GM18867 (cell line): ENCODE measurements around the gene PRCP.

Experiments
- ATAC-seq: cut with Tn5 transposase; IDR thresholded peaks from one replicate; pipeline ENCODE4 v1.9.1; 2021; ENCODE audit warnings: mild to moderate bottlenecking, moderate library complexity; ENCODE audit not compliant: unreplicated experiment

PRCP gene

GRCh38 chr11:82837650-82838049, 62.6 kb downstream of the PRCP start:
- ATAC-seq: no peak

- no peak for ATAC-seq
Measured at GRCh38 chr11:82832983-82833382, 67.2 kb downstream of the PRCP start.

- ATAC-seq: no peak
Measured at GRCh38 chr11:82831364-82831763, 68.9 kb downstream of the PRCP start.

- ATAC-seq: no peak
Measured at GRCh38 chr11:82830746-82831145, 69.5 kb downstream of the PRCP start.

GRCh38 chr11:82829101-82829500, 71.1 kb downstream of the PRCP start:
- no peak for ATAC-seq

GRCh38 chr11:82828472-82828871, 71.8 kb downstream of the PRCP start:
- no peak for ATAC-seq

GRCh38 chr11:82826526-82826925, 73.7 kb downstream of the PRCP start:
- no peak for ATAC-seq

- ATAC-seq: no peak
Measured at GRCh38 chr11:82823647-82824619, 76.3 kb downstream of the PRCP start.

GRCh38 chr11:82818409-82819043, 81.7 kb downstream of the PRCP start:
- ATAC-seq: no peak

GRCh38 chr11:82815406-82815805, 84.8 kb downstream of the PRCP start:
- no peak for ATAC-seq

- no peak for ATAC-seq
Measured at GRCh38 chr11:82814379-82814778, 85.9 kb downstream of the PRCP start.

GRCh38 chr11:82811369-82811768, 88.9 kb downstream of the PRCP start:
- no peak for ATAC-seq

- ATAC-seq: no peak
Measured at GRCh38 chr11:82810738-82811137, 89.5 kb downstream of the PRCP start.

- no peak for ATAC-seq
Measured at GRCh38 chr11:82810326-82810725, 89.9 kb downstream of the PRCP start.

GRCh38 chr11:82807646-82808045, 92.6 kb downstream of the PRCP start:
- no peak for ATAC-seq

GRCh38 chr11:82802710-82803109, 97.5 kb downstream of the PRCP start:
- ATAC-seq: no peak

- ATAC-seq: no peak
Measured at GRCh38 chr11:82796998-82797961, 103.0 kb downstream of the PRCP start.

GRCh38 chr11:82794490-82794889, 105.7 kb downstream of the PRCP start:
- ATAC-seq: no peak

GRCh38 chr11:82792822-82793569, 107.2 kb downstream of the PRCP start:
- ATAC-seq: no peak

- ATAC-seq: no peak
Measured at GRCh38 chr11:82792319-82792718, 107.9 kb downstream of the PRCP start.
